ENCODE measurements around the gene SLC35B4.

Gene SLC35B4

GRCh38 chr7:134293002-134293740 is 23.6 kb downstream of the SLC35B4 start:
- DNase-seq (ENCODE audit: low read depth in 2 of 2) = no peak

DNA sequence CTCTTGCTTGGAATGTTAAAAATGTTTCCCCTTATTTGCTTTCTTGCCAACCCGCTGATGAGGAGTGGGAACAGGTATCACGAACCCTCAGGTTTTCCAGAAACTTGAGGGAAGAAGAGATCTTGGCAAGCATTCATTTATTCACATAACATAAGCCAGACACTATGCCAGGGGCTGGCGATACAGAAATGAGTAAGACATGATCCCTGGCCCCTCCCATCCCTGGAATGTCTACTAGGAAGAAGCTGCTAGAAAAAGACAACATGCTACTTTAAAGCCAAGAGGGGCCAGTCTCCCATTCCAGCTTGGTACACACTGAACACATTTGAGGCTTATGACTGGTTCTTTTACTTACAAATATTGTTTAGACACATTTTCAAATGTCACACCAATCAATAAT is 26.4 kb downstream of the SLC35B4 start:
- DNase-seq (ENCODE audit: low read depth in 2 of 2) = no peak

DNA sequence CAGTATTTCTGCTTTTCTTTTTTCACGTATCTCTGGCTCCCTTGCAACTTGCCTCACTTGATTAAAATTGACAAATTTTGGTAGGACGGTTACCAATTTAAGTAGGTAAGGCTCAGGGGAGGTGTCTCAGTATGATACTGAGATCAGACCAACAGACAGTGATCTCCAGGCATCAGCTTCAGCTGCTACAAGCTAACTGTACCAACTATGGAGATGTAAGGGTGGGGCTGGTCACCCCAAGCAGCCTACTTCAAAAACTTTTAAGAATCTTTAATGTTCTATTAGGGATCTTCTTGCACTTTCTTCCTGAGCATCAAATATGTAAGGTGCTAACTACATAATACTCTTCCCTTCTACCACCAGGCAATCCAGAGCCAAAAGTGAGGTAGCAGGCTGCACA is 26.9 kb downstream of the SLC35B4 start:
- DNase-seq (ENCODE audit: low read depth in 2 of 2) = no peak

DNA sequence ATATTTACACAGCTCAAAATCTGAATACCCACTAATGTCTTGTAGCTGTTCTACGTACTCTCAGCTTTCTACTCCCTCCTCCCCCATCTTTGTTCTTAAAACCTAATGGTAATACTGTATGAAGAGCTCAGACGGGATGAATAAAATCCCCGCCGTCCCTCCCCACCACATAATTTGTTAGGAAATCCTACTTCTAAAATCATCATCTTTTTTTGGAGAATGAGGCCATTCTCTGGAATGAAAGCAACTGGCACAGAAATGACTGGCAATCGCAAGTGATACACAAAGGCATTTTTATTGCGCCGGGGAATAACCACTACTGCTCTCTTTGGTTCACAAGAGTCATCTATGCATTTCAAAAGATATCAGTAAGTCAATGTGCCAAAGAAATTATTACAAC is 27.3 kb downstream of the SLC35B4 start:
- DNase-seq (ENCODE audit: low read depth in 2 of 2) = no peak

DNA sequence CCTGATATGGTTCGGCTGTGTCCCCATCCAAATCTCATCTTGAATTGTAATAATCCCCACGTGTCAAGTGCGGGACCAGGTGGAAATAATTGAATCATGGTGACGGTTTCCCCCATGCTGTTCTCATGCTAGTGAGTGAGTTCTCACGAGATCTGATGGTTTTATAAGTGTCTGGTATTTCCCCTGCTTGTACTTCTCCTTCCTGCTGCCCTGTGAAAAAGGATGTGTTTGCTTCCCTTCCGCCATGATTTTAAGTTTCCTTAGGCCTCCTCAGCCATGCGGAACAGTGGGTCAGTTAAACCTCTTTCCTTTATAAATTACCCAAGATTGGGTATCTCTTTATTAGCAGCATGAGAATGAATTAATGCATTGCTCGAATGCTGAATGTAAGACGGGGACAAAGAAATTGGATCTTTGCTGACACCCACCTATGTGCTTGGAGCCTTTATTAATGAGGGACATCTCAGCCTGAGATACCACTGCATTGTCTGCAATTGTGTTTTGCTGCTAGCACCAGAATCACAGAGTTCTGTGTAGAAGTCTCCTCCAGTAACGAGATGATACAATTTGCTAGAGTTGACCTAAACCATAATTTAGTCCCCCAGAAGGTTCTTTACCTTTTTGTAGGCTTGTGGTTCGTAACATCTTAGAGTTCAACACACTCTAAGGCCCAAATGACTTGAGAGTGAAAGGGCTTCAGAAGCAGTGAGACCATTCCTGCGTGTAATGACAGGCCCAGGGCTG is 28.6 kb downstream of the SLC35B4 start:
- DNase-seq (ENCODE audit: low read depth in 2 of 2) = no peak

DNA sequence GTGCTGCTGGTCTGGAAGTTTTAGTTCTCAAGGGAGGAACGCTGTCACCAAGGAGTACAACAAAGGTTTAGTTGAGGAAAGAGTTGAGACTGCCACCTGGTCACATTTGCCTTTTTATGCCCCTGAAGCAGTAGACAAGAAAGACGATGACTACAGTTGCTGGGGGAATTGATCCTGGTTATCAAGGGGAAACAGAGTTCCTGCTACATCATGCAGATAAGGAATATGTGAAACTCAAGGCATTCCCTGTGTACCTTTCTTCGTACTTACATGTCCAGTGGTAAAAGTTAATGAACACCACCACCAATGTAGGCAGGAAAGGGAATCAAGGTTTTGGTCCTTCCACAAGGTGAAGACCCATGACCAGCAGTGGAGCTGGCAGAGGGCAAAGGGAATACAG is 31.8 kb downstream of the SLC35B4 start:
- no peak for DNase-seq (ENCODE audit: low read depth in 2 of 2)

- DNase-seq (ENCODE audit: low read depth in 2 of 2) = no peak
Measured at GRCh38 chr7:134284011-134284410, 32.7 kb downstream of the SLC35B4 start.

DNA sequence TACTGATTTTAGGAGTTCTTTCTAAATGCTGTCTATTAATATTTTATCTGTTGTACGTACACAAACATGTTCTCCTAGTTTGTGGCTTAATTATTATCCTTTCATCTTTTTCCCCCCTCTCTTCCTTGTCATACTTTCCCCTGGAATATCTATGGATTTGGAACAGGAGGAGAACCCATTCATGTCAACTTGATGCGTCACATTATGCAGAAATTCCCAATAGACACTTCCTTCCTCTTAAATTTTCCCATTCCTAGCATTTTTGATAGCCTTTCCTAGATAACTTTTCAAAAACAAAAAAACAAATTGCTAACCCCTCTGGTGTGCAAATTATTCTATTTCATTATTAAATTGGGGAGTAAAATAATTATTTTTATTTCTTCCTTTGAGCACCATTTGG is 36.2 kb downstream of the SLC35B4 start:
- DNase-seq (ENCODE audit: low read depth in 2 of 2) = no peak

DNA sequence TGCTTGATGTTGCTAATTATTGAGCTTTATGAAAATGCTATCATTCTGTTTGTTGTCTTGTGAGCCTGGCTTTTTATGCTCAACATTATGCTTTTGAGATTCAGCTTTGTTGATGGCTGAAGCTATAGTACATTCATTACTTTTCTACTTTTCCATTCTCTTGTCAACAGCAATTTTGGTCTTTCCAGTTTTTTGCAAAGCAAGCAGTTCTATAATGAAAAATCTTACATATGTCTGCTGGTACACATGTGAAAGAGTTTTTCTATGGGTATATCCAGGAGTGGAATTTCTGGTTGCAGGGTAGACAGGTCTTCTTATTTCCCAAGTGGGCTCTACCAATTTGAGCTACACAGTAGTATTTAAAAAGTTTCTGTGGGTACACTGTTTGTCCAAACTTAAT is 36.8 kb downstream of the SLC35B4 start:
- no peak for DNase-seq (ENCODE audit: low read depth in 2 of 2)

DNA sequence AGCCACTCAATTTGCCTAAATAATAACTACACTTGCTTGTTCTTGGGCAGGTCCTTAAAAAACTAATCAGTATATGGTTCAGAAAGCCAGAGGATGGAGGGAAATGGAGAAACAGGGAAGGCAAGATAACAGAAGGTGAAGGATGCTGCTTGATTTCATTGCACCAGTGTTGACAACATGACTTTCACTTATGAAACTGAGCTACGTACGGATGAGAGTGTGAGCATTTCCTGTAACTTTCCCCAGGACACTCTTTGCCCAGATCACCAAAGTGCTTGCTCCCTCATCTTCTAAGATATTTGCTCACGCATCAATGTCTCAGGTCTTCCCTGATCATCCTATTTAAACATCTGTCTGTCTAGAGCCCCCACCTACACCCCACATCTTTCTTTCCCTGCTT is 37.4 kb downstream of the SLC35B4 start:
- DNase-seq (ENCODE audit: low read depth in 2 of 2) = no peak

DNA sequence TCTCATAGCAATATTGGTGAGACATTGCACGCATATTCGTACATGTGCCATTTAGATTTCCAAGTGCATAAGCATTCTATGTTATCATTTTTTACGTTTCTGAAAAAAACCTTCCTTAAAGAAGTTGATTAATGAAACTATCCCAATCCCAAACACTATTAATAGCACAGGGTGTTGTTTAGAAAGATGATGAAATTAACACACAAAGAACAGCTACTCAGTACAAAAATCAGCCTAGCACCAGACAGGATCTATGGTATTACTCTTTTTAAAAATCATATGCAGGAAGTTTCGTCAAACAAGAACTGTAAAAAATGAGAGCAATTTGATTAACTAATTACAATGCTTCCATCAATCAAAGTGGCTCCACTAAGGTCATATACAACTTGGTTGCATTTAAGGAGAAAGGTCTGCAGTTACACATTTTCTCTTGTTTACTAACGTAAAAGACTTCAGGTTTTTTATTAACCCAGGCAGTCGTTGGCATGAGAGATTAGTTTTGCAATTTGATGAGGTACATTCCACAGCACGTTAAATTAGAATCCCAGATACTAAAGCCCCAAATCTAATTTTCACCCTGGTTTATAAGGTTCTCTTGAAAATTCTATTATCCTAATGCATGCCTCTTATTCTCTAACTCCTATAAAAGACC is 38.1 kb downstream of the SLC35B4 start:
- no peak for DNase-seq (ENCODE audit: low read depth in 2 of 2)

DNA sequence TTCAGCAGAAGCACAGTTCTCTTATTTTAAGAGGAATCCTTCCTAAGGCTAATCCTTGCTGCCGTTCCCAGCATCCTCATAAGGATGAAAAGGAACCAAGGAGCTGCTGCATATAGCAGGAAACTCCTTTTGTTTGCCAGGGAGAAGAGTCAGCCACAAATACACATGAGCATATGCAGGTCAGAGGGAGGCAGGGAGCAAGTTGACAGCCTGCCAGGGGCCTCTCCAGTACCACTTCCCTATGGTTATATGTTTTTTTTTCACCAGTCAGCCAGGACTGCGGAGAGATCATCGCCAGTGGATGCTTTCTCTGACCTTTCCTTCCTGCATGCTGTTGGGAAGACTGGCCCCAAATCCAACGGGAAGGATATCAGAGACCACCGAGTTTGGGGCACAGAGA is 39.8 kb downstream of the SLC35B4 start:
- no peak for DNase-seq (ENCODE audit: low read depth in 2 of 2)

DNA sequence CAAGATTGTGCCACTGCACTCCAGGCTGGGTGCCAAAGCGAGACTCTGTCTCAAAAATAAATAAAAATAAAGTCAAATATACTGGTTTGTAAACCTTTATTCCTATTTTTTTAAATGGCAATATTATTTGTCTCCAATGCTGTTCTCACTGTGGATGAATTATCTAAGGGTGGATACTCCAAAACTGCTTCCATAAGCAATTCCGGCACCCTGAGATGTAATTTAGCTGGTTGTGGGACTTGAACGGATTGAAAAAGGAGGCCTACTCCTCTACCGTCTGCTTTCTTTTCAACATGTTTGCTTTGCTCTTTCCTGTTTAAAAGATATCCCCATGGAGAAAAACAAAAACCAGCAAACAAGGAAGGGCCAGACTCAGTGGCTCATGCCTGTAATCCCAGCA is 54.4 kb downstream of the SLC35B4 start:
- DNase-seq (ENCODE audit: low read depth in 2 of 2) = no peak

GRCh38 chr7:134255814-134256213 is 60.9 kb downstream of the SLC35B4 start:
- no peak for DNase-seq (ENCODE audit: low read depth in 2 of 2)

GRCh38 chr7:134254311-134254710 is 62.4 kb downstream of the SLC35B4 start:
- no peak for DNase-seq (ENCODE audit: low read depth in 2 of 2)

DNA sequence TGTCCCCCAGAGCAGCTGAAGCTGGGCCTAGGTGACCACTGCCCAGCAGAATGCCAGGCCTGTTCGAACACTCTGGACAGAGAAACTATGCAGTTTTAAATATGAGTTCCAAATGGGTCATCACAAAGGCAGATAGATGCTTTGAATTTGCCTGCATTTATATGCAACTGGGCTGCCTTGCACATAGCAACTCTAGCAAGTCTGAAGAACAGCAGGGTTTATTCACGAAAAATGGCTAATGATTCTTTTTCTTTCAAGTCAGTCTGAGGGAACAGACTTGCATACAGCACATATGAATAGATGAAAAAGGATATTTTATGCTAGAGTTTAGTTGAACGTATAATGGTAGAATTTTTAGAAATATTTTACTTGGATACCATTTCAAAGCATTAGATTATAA is 68.5 kb downstream of the SLC35B4 start:
- DNase-seq (ENCODE audit: low read depth in 2 of 2) = no peak

DNA sequence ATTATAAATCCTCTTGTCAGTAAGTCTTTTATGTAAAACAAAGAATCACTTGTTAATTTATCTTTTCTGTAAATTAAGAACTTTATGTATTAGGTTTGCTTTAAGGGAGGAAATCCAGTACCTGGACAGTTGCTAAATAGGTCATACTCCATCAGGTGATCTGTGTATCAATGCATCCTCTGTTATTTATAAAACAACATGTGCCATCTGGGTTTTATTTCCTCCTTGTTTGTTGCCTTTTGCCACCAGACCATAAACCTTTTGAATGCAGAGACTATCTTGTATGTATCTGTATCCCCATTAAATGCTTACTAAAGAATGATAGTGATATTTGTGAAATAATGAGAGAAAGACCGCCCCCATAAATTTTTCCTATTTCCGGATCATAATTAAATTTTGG is 70.0 kb downstream of the SLC35B4 start:
- no peak for DNase-seq (ENCODE audit: low read depth in 2 of 2)

GRCh38 chr7:134246347-134246746 is 70.4 kb downstream of the SLC35B4 start:
- DNase-seq (ENCODE audit: low read depth in 2 of 2) = no peak

- DNase-seq (ENCODE audit: low read depth in 2 of 2) = no peak
Measured at GRCh38 chr7:134245253-134245652, 71.5 kb downstream of the SLC35B4 start.
